ENCODE data around the gene METRNL.

- TF ChIP-seq CTCF (IDR thresholded peaks at IDR 0.05; ENCODE audit: low read length) (no peak), EZH2 (IDR thresholded peaks at IDR 0.05; ENCODE audit: borderline replicate concordance, low read length) (no peak)
Observed at GRCh38 chr17:83074486-83075223, 4.8 kb upstream of the METRNL start.

All from OCI-LY1 (cell line).